MCF 10A (cell line): ENCODE results near the gene DISP3. TPM values are rescaled to one million over a fixed set of nuclear protein-coding genes. Genes with fewer than 3 reads are reported as not detected.

ENCODE experiments used
- BruUV-seq: library from RNA; stranded (reverse); fragments of 400-500 nt; replicated peaks from 2 replicates; lab custom pipeline; 2021; lab: Mats Ljungman, UMichigan
- CTCF ChIA-PET: fragments of 300-600 bp; sonication (Branson Sonifier 250); formaldehyde crosslinking; extraction: SDS; loops from one replicate; lab custom pipeline; 2021; ENCODE audit warnings: antibody characterized with exemption, inconsistent platforms; lab: Yijun Ruan, JAX
- POLR2A ChIA-PET: fragments of 300-600, 350-650 bp; sonication (Branson Sonifier 250); formaldehyde crosslinking; extraction: SDS; loops from one replicate; lab custom pipeline; 2020; ENCODE audit warnings: antibody characterized with exemption, inconsistent platforms; lab: Yijun Ruan, JAX
- DNase-seq: peaks from one replicate; pipeline ENCODE4 v3.0.0-alpha.2; 2018; ENCODE audit not compliant: unreplicated experiment
- H3K27ac Mint-ChIP-seq: one replicate; pipeline ENCODE4 v1.8.0; 2022; ENCODE audit warnings: mild to moderate bottlenecking, low read depth, mixed read lengths; ENCODE audit not compliant: unreplicated experiment
- H3K27me3 Mint-ChIP-seq: one replicate; pipeline ENCODE4 v1.8.0; 2022; ENCODE audit warnings: mixed read lengths; ENCODE audit not compliant: insufficient read depth, unreplicated experiment
- H3K36me3 Mint-ChIP-seq: one replicate; pipeline ENCODE4 v1.8.0; 2022; ENCODE audit warnings: mild to moderate bottlenecking, moderate library complexity, mixed read lengths; ENCODE audit not compliant: insufficient read depth, unreplicated experiment
- H3K4me1 Mint-ChIP-seq: one replicate; pipeline ENCODE4 v1.8.0; 2022; ENCODE audit warnings: mixed read lengths; ENCODE audit not compliant: insufficient read depth, unreplicated experiment
- H3K4me3 Mint-ChIP-seq: one replicate; pipeline ENCODE4 v1.8.0; 2022; ENCODE audit warnings: mild to moderate bottlenecking, moderate library complexity, mixed read lengths; ENCODE audit not compliant: unreplicated experiment
- H3K9me3 Mint-ChIP-seq: one replicate; pipeline ENCODE4 v1.8.0; 2022; ENCODE audit warnings: mixed read lengths; ENCODE audit not compliant: unreplicated experiment
- CTCF ChIP-seq: fragments of 200-600 bp; IDR thresholded peaks from one replicate; pipeline ENCODE4 v1.8.0; 2022; ENCODE audit warnings: antibody characterized with exemption, mild to moderate bottlenecking; ENCODE audit not compliant: unreplicated experiment
- intact Hi-C: fragments of 100-400 bp; cut with micrococcal nuclease; formaldehyde crosslinking; loops from 2 replicates; pipeline ENCODE4 v1.14.1; 2022
- total RNA-seq: library from RNA; stranded (reverse); gene quantifications from 2 replicates; pipeline ENCODE4 v1.2.3, GENCODE V29; 2022

Gene DISP3
- total RNA-seq, 1 experiment from 2014 or later = 0.09 TPM

- Mint-ChIP-seq H3K36me3 (no peaks in the 10 kb centered on the region), H3K27ac (no peak overlapping the region), H3K4me1 (no peaks in the 10 kb centered on the region), H3K27me3 (peaks cover 45% of the 10 kb centered on the region), H3K4me3 (no peak overlapping the region), H3K9me3 (no peaks in the 10 kb centered on the region)
- no peak for TF ChIP-seq CTCF
- CTCF ChIA-PET = no interaction called here
- no peak for DNase-seq
- no TSS peak for BruUV-seq
- intact Hi-C loops = loop anchor here (10.0 kb wide), 1 partner anchor 83 kb away; no protein-coding TSS in a partner anchor
- POLR2A ChIA-PET = no interaction called here
Measured at GRCh38 chr1:11471473-11471872, 7.5 kb upstream of the DISP3 start.

- CTCF ChIA-PET = no interaction called here
- POLR2A ChIA-PET = no interaction called here
- Mint-ChIP-seq H3K4me3 (no peak overlapping the region), H3K27me3 (peaks cover 45% of the 10 kb centered on the region), H3K36me3 (no peaks in the 10 kb centered on the region), H3K4me1 (no peaks in the 10 kb centered on the region), H3K9me3 (no peaks in the 10 kb centered on the region), H3K27ac (no peak overlapping the region)
- BruUV-seq = no TSS peak
- intact Hi-C loops = loop anchor here (10.0 kb wide), 1 partner anchor 83 kb away; no protein-coding TSS in a partner anchor
- DNase-seq = no peak
- TF ChIP-seq CTCF = no peak
Measured at GRCh38 chr1:11472284-11472683, 6.7 kb upstream of the DISP3 start.

- intact Hi-C loops = loop anchor here (10.0 kb wide), 1 partner anchor 82 kb away; no protein-coding TSS in a partner anchor
- Mint-ChIP-seq H3K4me3 (no peak overlapping the region), H3K9me3 (no peaks in the 10 kb centered on the region), H3K4me1 (no peaks in the 10 kb centered on the region), H3K27ac (no peak overlapping the region), H3K36me3 (no peaks in the 10 kb centered on the region), H3K27me3 (peaks cover 45% of the 10 kb centered on the region)
- no TSS peak for BruUV-seq
- TF ChIP-seq CTCF = no peak
- DNase-seq = no peak
- POLR2A ChIA-PET = no interaction called here
- CTCF ChIA-PET = no interaction called here
Measured at GRCh38 chr1:11472741-11473140, 6.2 kb upstream of the DISP3 start.

- H3K27ac Mint-ChIP-seq = no peak overlapping the region
- peak; percentile 38 for DNase-seq
- H3K4me3 Mint-ChIP-seq = no peak overlapping the region
- no peaks in the 10 kb centered on the region for H3K9me3 Mint-ChIP-seq
- peaks cover 45% of the 10 kb centered on the region for H3K27me3 Mint-ChIP-seq
- no peaks in the 10 kb centered on the region for H3K36me3 Mint-ChIP-seq
- no TSS peak for BruUV-seq
- TF ChIP-seq CTCF = no peak
- intact Hi-C loops = loop anchor here (10.0 kb wide), 1 partner anchor 81 kb away; no protein-coding TSS in a partner anchor
- no peaks in the 10 kb centered on the region for H3K4me1 Mint-ChIP-seq
- POLR2A ChIA-PET = interaction anchor here (0.6 kb wide), 1 partner anchor 158 kb away, joined by 4 read pairs; no protein-coding TSS in a partner anchor
- CTCF ChIA-PET = interaction anchor here (0.9 kb wide), 1 partner anchor 90 kb away, joined by 3 read pairs; no protein-coding TSS in a partner anchor
Measured at GRCh38 chr1:11473491-11474034, 5.4 kb upstream of the DISP3 start.
